PFSK-1 (cell line): ENCODE measurements around the gene AMOTL1.

Experiments used
- FOXP2 ChIP-seq: optimal IDR thresholded peaks from 2 replicates; pipeline ENCODE3; 2011; ENCODE audit warnings: borderline replicate concordance, control low read depth, inconsistent platforms; ENCODE audit not compliant: insufficient read depth; ENCODE audit errors: extremely low read length, extremely low read depth
- POLR2AphosphoS5 ChIP-seq: IDR thresholded peaks from 2 replicates; pipeline ENCODE4 v1.6.1; 2012; ENCODE audit warnings: low read depth, mild to moderate bottlenecking, control low read depth, low read length, moderate library complexity
- SIN3A ChIP-seq: IDR thresholded peaks from 2 replicates; pipeline ENCODE4 v1.6.1; 2012; ENCODE audit warnings: mild to moderate bottlenecking, low read length, moderate library complexity, borderline replicate concordance; ENCODE audit not compliant: insufficient read depth
- TAF1 ChIP-seq: IDR thresholded peaks from 2 replicates; pipeline ENCODE4 v1.6.1; 2012; ENCODE audit warnings: low read length, control low read depth, borderline replicate concordance; ENCODE audit not compliant: insufficient read depth
- TF ChIP-seq, protein P1 (sequence below), 2 experiments: IDR thresholded peaks; 2 replicates each; pipeline versions ENCODE4 v1.6.1 to v1.8.0; 2011 to 2012; ENCODE audit warnings: low read depth in 2 of 2, low read length in 2 of 2, control low read depth in 1 of 2, inconsistent platforms in 1 of 2, mild to moderate bottlenecking in 1 of 2, moderate library complexity in 1 of 2; ENCODE audit not compliant: insufficient read depth in 1 of 2

AMOTL1 gene

DNA sequence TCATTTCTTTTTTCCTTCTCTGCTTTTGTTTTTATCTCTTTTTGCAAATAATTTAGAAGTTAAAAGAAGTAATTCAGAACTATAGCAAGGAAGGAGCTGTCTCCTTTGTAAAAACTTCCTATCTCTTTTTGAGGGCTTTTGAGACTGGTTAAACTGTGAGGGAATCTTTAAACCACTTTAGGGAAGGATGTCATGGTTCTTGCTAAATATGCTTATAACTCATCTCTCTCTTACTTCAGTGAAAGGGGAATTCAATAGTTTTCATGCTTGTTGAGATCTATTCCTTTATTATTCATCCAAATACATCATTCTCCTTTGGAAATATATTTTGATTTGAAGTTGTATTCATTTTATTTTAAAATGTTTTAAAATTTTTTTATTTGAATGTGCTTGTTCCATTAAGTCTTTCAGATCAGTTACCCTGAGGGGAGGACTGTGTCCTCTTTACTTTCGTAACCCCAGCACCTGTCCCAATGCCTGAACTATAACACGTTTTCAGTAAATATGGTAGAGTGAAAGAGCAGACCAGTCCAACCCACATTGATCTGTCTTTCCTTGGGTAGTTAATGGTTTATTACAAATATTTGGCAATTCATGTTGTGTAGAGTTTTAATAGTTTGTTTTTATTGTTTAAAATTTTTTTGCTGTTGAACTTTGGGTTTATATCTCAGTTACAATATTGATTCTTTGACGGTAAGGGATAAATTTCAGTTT lies 27.5 kb downstream of the AMOTL1 start:
- no peak for TF ChIP-seq POLR2AphosphoS5
- TF ChIP-seq SIN3A: no peak
- no peak for TF ChIP-seq TAF1
- no peak for TF ChIP-seq FOXP2
- TF ChIP-seq, protein P1, sequence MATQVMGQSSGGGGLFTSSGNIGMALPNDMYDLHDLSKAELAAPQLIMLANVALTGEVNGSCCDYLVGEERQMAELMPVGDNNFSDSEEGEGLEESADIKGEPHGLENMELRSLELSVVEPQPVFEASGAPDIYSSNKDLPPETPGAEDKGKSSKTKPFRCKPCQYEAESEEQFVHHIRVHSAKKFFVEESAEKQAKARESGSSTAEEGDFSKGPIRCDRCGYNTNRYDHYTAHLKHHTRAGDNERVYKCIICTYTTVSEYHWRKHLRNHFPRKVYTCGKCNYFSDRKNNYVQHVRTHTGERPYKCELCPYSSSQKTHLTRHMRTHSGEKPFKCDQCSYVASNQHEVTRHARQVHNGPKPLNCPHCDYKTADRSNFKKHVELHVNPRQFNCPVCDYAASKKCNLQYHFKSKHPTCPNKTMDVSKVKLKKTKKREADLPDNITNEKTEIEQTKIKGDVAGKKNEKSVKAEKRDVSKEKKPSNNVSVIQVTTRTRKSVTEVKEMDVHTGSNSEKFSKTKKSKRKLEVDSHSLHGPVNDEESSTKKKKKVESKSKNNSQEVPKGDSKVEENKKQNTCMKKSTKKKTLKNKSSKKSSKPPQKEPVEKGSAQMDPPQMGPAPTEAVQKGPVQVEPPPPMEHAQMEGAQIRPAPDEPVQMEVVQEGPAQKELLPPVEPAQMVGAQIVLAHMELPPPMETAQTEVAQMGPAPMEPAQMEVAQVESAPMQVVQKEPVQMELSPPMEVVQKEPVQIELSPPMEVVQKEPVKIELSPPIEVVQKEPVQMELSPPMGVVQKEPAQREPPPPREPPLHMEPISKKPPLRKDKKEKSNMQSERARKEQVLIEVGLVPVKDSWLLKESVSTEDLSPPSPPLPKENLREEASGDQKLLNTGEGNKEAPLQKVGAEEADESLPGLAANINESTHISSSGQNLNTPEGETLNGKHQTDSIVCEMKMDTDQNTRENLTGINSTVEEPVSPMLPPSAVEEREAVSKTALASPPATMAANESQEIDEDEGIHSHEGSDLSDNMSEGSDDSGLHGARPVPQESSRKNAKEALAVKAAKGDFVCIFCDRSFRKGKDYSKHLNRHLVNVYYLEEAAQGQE (IDR thresholded peaks at IDR 0.05; ENCODE audit: insufficient read depth in 1 of 2, low read depth in 2 of 2, low read length in 2 of 2): no peak

- TF ChIP-seq, protein P1 (IDR thresholded peaks at IDR 0.05; ENCODE audit: insufficient read depth in 1 of 2, low read depth in 2 of 2, low read length in 2 of 2): no peak
- no peak for TF ChIP-seq POLR2AphosphoS5
- no peak for TF ChIP-seq TAF1
- TF ChIP-seq SIN3A: no peak
- TF ChIP-seq FOXP2: no peak
Measured at GRCh38 chr11:94796190-94796580, 28.0 kb downstream of the AMOTL1 start.

- TF ChIP-seq TAF1: no peak
- TF ChIP-seq FOXP2: no peak
- TF ChIP-seq, protein P1 (IDR thresholded peaks at IDR 0.05; ENCODE audit: insufficient read depth in 1 of 2, low read depth in 2 of 2, low read length in 2 of 2): no peak
- no peak for TF ChIP-seq POLR2AphosphoS5
- TF ChIP-seq SIN3A: no peak
Measured at GRCh38 chr11:94796863-94797262, 28.7 kb downstream of the AMOTL1 start.

- TF ChIP-seq, protein P1 (IDR thresholded peaks at IDR 0.05; ENCODE audit: insufficient read depth in 1 of 2, low read depth in 2 of 2, low read length in 2 of 2): no peak
- no peak for TF ChIP-seq TAF1
- no peak for TF ChIP-seq POLR2AphosphoS5
Measured at GRCh38 chr11:94799726-94800125, 31.6 kb downstream of the AMOTL1 start.

GRCh38 chr11:94800414-94800813 lies 32.3 kb downstream of the AMOTL1 start:
- no peak for TF ChIP-seq TAF1
- TF ChIP-seq FOXP2: no peak
- TF ChIP-seq POLR2AphosphoS5: no peak
